Karpas-422 (cell line): Measurements from ENCODE around the gene UBE2F. TPM values are rescaled to one million over a fixed set of nuclear protein-coding genes. Genes with fewer than 3 reads are reported as not detected.
"Not testable (repeated sequence)": the region's sequence is repeated elsewhere in the genome, so short reads cannot be mapped to it uniquely, and the experiment has no call there.

Experiments used
- DNase-seq: peaks from one replicate; pipeline ENCODE4 v3.0.0-alpha.2; 2015
- H2AFZ ChIP-seq: fragments of 200-600 bp; sonication (generic); 2 replicates; pipeline ENCODE4 v1.6.1; 2014; ENCODE audit warnings: antibody characterized with exemption, low read length, mixed read lengths
- H3K27ac ChIP-seq: fragments of 200-600 bp; sonication (generic); 2 replicates; pipeline ENCODE4 v1.5.1; 2014; ENCODE audit warnings: mild to moderate bottlenecking, low read length, moderate library complexity
- H3K27me3 ChIP-seq: fragments of 200-600 bp; sonication (generic); 2 replicates; pipeline ENCODE4 v1.6.1; 2014; ENCODE audit warnings: low read length, mixed read lengths
- H3K36me3 ChIP-seq: fragments of 200-600 bp; sonication (generic); 2 replicates; pipeline ENCODE4 v1.6.1; 2014; ENCODE audit warnings: low read length, mixed read lengths; ENCODE audit not compliant: insufficient read depth
- H3K4me1 ChIP-seq: fragments of 200-600 bp; sonication (generic); 2 replicates; pipeline ENCODE4 v1.6.1; 2014; ENCODE audit warnings: mild to moderate bottlenecking, low read length, mixed read lengths
- H3K4me2 ChIP-seq: fragments of 200-600 bp; sonication (generic); 2 replicates; pipeline ENCODE4 v1.6.1; 2014; ENCODE audit warnings: low read length, low read depth, mild to moderate bottlenecking; ENCODE audit not compliant: poor library complexity, severe bottlenecking
- H3K4me3 ChIP-seq: fragments of 200-600 bp; sonication (generic); 2 replicates; pipeline ENCODE4 v1.5.1; 2014; ENCODE audit warnings: mild to moderate bottlenecking, antibody characterized with exemption, low read length, mixed read lengths
- H3K79me2 ChIP-seq: fragments of 200-600 bp; sonication (generic); 2 replicates; pipeline ENCODE4 v1.6.1; 2014; ENCODE audit warnings: mild to moderate bottlenecking, low read length, mixed read lengths
- H3K9ac ChIP-seq: fragments of 200-600 bp; sonication (generic); 2 replicates; pipeline ENCODE4 v1.6.0; 2014; ENCODE audit warnings: low read length
- H3K9me2 ChIP-seq: fragments of 200-600 bp; sonication (generic), shearing (Covaris generic); replicated peaks from 2 replicates; pipeline ENCODE4 v1.6.0; 2014; ENCODE audit warnings: mild to moderate bottlenecking, low read length, moderate library complexity; ENCODE audit not compliant: insufficient read depth
- H3K9me3 ChIP-seq: fragments of 300-700, 200-600 bp; sonication (generic); 2 replicates; pipeline ENCODE4 v1.6.1; 2014; ENCODE audit warnings: low read length, mixed read lengths
- H4K20me1 ChIP-seq: fragments of 200-600 bp; sonication (generic); 2 replicates; pipeline ENCODE4 v1.6.1; 2014; ENCODE audit warnings: mild to moderate bottlenecking, antibody characterized with exemption, low read length, low read depth; ENCODE audit not compliant: insufficient read depth
- total RNA-seq: library from RNA; depleted of rRNA; stranded (reverse); fragments of >200 nt; shearing (Covaris generic); gene quantifications from 2 replicates; pipeline ENCODE4 v1.2.3, GENCODE V29; 2014; ENCODE audit warnings: low replicate concordance

UBE2F gene
- total RNA-seq, 1 experiment from 2014 or later: 63.3 TPM

GRCh38 chr2:237951878-237952277 lies 14.9 kb upstream of the UBE2F start:
- no peak overlapping the region for H3K4me3 ChIP-seq
- no peak overlapping the region for H3K9ac ChIP-seq
- H3K27ac ChIP-seq: no peak overlapping the region
- H4K20me1 ChIP-seq: no peaks in the 10 kb centered on the region
- no peaks in the 10 kb centered on the region for H3K27me3 ChIP-seq
- H3K79me2 ChIP-seq: no peaks in the 10 kb centered on the region
- H3K36me3 ChIP-seq: no peaks in the 10 kb centered on the region
- no peaks in the 10 kb centered on the region for H3K9me2 ChIP-seq
- no peaks in the 10 kb centered on the region for H3K4me1 ChIP-seq
- H2AFZ ChIP-seq: no peak overlapping the region
- H3K9me3 ChIP-seq: no peaks in the 10 kb centered on the region
- no peak for DNase-seq
- no peak overlapping the region for H3K4me2 ChIP-seq

GRCh38 chr2:237952851-237953250 lies 14.0 kb upstream of the UBE2F start:
- H3K36me3 ChIP-seq: no peaks in the 10 kb centered on the region
- H3K79me2 ChIP-seq: no peaks in the 10 kb centered on the region
- H3K4me3 ChIP-seq: no peak overlapping the region
- no peaks in the 10 kb centered on the region for H3K9me2 ChIP-seq
- H2AFZ ChIP-seq: no peak overlapping the region
- H3K9me3 ChIP-seq: no peaks in the 10 kb centered on the region
- H3K4me1 ChIP-seq: no peaks in the 10 kb centered on the region
- no peak for DNase-seq
- no peaks in the 10 kb centered on the region for H4K20me1 ChIP-seq
- no peak overlapping the region for H3K9ac ChIP-seq
- H3K4me2 ChIP-seq: no peak overlapping the region
- no peak overlapping the region for H3K27ac ChIP-seq
- H3K27me3 ChIP-seq: no peaks in the 10 kb centered on the region

- DNase-seq: no peak
- Histone ChIP-seq H3K9ac (no peak overlapping the region), H4K20me1 (no peaks in the 10 kb centered on the region), H3K4me3 (no peak overlapping the region), H3K4me1 (no peaks in the 10 kb centered on the region), H3K36me3 (no peaks in the 10 kb centered on the region), H3K27ac (no peak overlapping the region), H3K9me2 (no peaks in the 10 kb centered on the region), H2AFZ (no peak overlapping the region), H3K4me2 (no peak overlapping the region), H3K79me2 (no peaks in the 10 kb centered on the region), H3K9me3 (no peaks in the 10 kb centered on the region), H3K27me3 (no peaks in the 10 kb centered on the region)
Measured at GRCh38 chr2:237955640-237956401, 11.0 kb upstream of the UBE2F start.

- no peaks in the 10 kb centered on the region for H3K4me1 ChIP-seq
- no peaks in the 10 kb centered on the region for H3K79me2 ChIP-seq
- no peak overlapping the region for H3K27ac ChIP-seq
- no peaks in the 10 kb centered on the region for H3K27me3 ChIP-seq
- no peak overlapping the region for H3K9ac ChIP-seq
- no peaks in the 10 kb centered on the region for H3K9me2 ChIP-seq
- no peaks in the 10 kb centered on the region for H3K36me3 ChIP-seq
- no peaks in the 10 kb centered on the region; the same call in 1 of the 2 replicates for H3K9me3 ChIP-seq
- H2AFZ ChIP-seq: no peak overlapping the region
- no peak overlapping the region for H3K4me3 ChIP-seq
- no peak overlapping the region for H3K4me2 ChIP-seq
- no peaks in the 10 kb centered on the region for H4K20me1 ChIP-seq
- no peak for DNase-seq
Measured at GRCh38 chr2:237956402-237956736, 10.4 kb upstream of the UBE2F start.

- no peaks in the 10 kb centered on the region for H3K27me3 ChIP-seq
- H3K4me3 ChIP-seq: no peak overlapping the region
- DNase-seq: no peak
- H3K79me2 ChIP-seq: no peaks in the 10 kb centered on the region
- H3K9me3 ChIP-seq: peaks cover 12% of the 10 kb centered on the region
- H4K20me1 ChIP-seq: no peaks in the 10 kb centered on the region
- H3K27ac ChIP-seq: no peak overlapping the region
- H3K9me2 ChIP-seq: no peaks in the 10 kb centered on the region
- no peaks in the 10 kb centered on the region; the same call in 1 of the 2 replicates for H3K36me3 ChIP-seq
- H3K4me2 ChIP-seq: no peak overlapping the region
- peaks cover 5% of the 10 kb centered on the region for H3K4me1 ChIP-seq
- H3K9ac ChIP-seq: no peak overlapping the region
- H2AFZ ChIP-seq: no peak overlapping the region
Measured at GRCh38 chr2:237961637-237962036, 5.2 kb upstream of the UBE2F start.

- H4K20me1 ChIP-seq: peaks cover 3% of the 10 kb centered on the region; the same call in 1 of the 2 replicates
- peaks cover 12% of the 10 kb centered on the region for H3K9me3 ChIP-seq
- peaks cover 5% of the 10 kb centered on the region for H3K4me1 ChIP-seq
- H3K4me2 ChIP-seq: no peak overlapping the region
- no peak for DNase-seq
- no peak overlapping the region for H3K9ac ChIP-seq
- H3K9me2 ChIP-seq: no peaks in the 10 kb centered on the region
- H3K79me2 ChIP-seq: peaks cover 3% of the 10 kb centered on the region
- H2AFZ ChIP-seq: no peak overlapping the region
- H3K36me3 ChIP-seq: no peaks in the 10 kb centered on the region; the same call in 1 of the 2 replicates
- no peak overlapping the region for H3K4me3 ChIP-seq
- H3K27ac ChIP-seq: no peak overlapping the region
- H3K27me3 ChIP-seq: no peaks in the 10 kb centered on the region
Measured at GRCh38 chr2:237962432-237963084, 4.3 kb upstream of the UBE2F start.

- not testable (repeated sequence) for H3K36me3 ChIP-seq, DNase-seq, H3K27me3 ChIP-seq, H3K9ac ChIP-seq, H3K4me2 ChIP-seq, H3K9me2 ChIP-seq, H3K27ac ChIP-seq, H2AFZ ChIP-seq, H3K4me3 ChIP-seq
- peaks cover 15% of the 10 kb centered on the region for H3K4me1 ChIP-seq
- H4K20me1 ChIP-seq: peaks cover 12% of the 10 kb centered on the region; the same call in 1 of the 2 replicates
- peaks cover 12% of the 10 kb centered on the region for H3K9me3 ChIP-seq
- peaks cover 12% of the 10 kb centered on the region for H3K79me2 ChIP-seq
Measured at GRCh38 chr2:237963490-237963991, 3.3 kb upstream of the UBE2F start.

GRCh38 chr2:237964194-237964577 lies 2.6 kb upstream of the UBE2F start:
- no peak overlapping the region for H2AFZ ChIP-seq
- H3K4me3 ChIP-seq: no peak overlapping the region
- no peaks in the 10 kb centered on the region for H3K9me2 ChIP-seq
- no peak overlapping the region for H3K9ac ChIP-seq
- peaks cover 15% of the 10 kb centered on the region; the same call in 1 of the 2 replicates for H4K20me1 ChIP-seq
- no peaks in the 10 kb centered on the region for H3K27me3 ChIP-seq
- peaks cover 22% of the 10 kb centered on the region for H3K4me1 ChIP-seq
- peaks cover 18% of the 10 kb centered on the region for H3K79me2 ChIP-seq
- no peaks in the 10 kb centered on the region; the same call in 1 of the 2 replicates for H3K36me3 ChIP-seq
- peaks cover 12% of the 10 kb centered on the region for H3K9me3 ChIP-seq
- no peak overlapping the region for H3K27ac ChIP-seq
- no peak for DNase-seq
- no peak overlapping the region for H3K4me2 ChIP-seq
